Kidney (tissue), 14 donors: ENCODE data around the gene RBMS1. TPM values are rescaled to one million over a fixed set of nuclear protein-coding genes. Genes with fewer than 3 reads are reported as not detected.

Experiments used
- DNase-seq, 5 donors: peaks; one replicate each; pipeline ENCODE4 v3.0.0-alpha.2; 2013 to 2020
- FAIRE-seq: peaks from 2 replicates; lab custom pipeline; 2012; peaks lifted over from hg19 to GRCh38; lab: Jason Lieb, UNC
- H3K27ac ChIP-seq, 2 donors: one replicate each; pipeline ENCODE4 v1.7.0; 2013; ENCODE audit warnings: low read depth in 2 of 2, low read length in 2 of 2, inconsistent platforms in 1 of 2
- H3K27me3 ChIP-seq: one replicate; pipeline ENCODE4 v1.7.1; 2013; ENCODE audit warnings: low read length, inconsistent platforms; ENCODE audit not compliant: control insufficient read depth, insufficient read depth
- H3K36me3 ChIP-seq, 3 donors: one replicate each; pipeline versions ENCODE4 v1.7.0 to v1.7.1; 2013; ENCODE audit warnings: low read length in 3 of 3, control low read depth in 1 of 3, inconsistent platforms in 1 of 3; ENCODE audit not compliant: insufficient read depth in 3 of 3, control insufficient read depth in 2 of 3
- H3K4me1 ChIP-seq, 3 donors: one replicate each; pipeline versions ENCODE4 v1.7.0 to v1.7.1; 2013; ENCODE audit warnings: low read length in 3 of 3, inconsistent platforms in 1 of 3, low read depth in 1 of 3; ENCODE audit not compliant: control insufficient read depth in 2 of 3, insufficient read depth in 2 of 3
- H3K4me3 ChIP-seq, 3 donors: one replicate each; pipeline versions ENCODE4 v1.7.0 to v1.8.1; 2013; ENCODE audit warnings: low read length in 3 of 3, control low read depth in 1 of 3, inconsistent platforms in 1 of 3
- H3K9ac ChIP-seq, 3 donors: one replicate each; pipeline versions ENCODE4 v1.7.0 to v1.7.1; 2013; ENCODE audit warnings: low read length in 3 of 3, control low read depth in 1 of 3, inconsistent platforms in 1 of 3
- H3K9me3 ChIP-seq, 3 donors: one replicate each; pipeline versions ENCODE4 v1.7.0 to v1.7.1; 2013; ENCODE audit warnings: low read length in 3 of 3, control low read depth in 1 of 3, inconsistent platforms in 1 of 3; ENCODE audit not compliant: control insufficient read depth in 2 of 3, insufficient read depth in 1 of 3
- CTCF ChIP-seq: IDR thresholded peaks from 3 replicates; pipeline ENCODE4 v1.5.1; 2012; ENCODE audit warnings: mild to moderate bottlenecking, moderate library complexity, borderline replicate concordance; ENCODE audit not compliant: insufficient read depth; ENCODE audit errors: extremely low read depth
- intact Hi-C: fragments of 100-400 bp; cut with DNase I; formaldehyde crosslinking; loops from one replicate; pipeline ENCODE4 v1.11.1; 2022
- polyA plus RNA-seq: library from polyadenylated mRNA; stranded (reverse); fragments of 350-450 nt; fragmentation: Illumina TruSeq; extraction: RNeasy Lipid Tissue Mini Kit (QIAGEN cat#74804); gene quantifications from one replicate; pipeline ENCODE4 v1.2.3, GENCODE V29; 2014; ENCODE audit warnings: low read depth, low replicate concordance; ENCODE audit not compliant: insufficient read depth
- total RNA-seq: library from RNA; stranded (reverse); fragmentation: NEBNext Ultra II Directional; extraction: Animal tissue kit (Norgen Biotek cat#: 25700); gene quantifications from one replicate; pipeline ENCODE4 v1.2.1, GENCODE V29; 2021
- donor health status: control.
- donor health status: control.
- donor health status: control.
- donor health status: control.
- donor health status: control.
- donor health status: DM: yes; HTN: yes; CAD: no.
- donor health status: Normal renal cell carcinoma (clear cell type).

RBMS1 gene
- total and polyA plus RNA-seq, 2 donors from 2014 or later = 25.6 to 94.8 TPM

DNA sequence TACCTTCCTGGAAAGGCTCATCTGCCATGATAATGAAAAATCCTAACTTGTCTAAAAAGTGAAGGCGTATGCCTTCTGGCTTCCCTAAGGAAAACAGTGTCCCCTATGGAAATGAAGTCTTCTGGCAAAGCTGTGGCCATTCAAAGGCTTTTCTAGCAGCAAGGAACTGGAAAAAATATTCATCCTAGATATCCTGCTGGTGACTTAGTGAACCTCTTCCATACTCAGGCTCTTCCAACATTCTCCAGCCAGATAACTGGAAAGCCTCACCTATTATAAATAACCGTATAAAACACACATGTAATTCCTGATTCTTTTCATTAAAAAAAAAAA, 84.7 kb downstream of the RBMS1 start:
- Histone ChIP-seq H3K9ac (no peak overlapping the region), H3K4me1 (peaks cover 0 to 19% (median 8%) of the 10 kb centered on the region in 3 donors)
- intact Hi-C loops = no loop called here

GRCh38 chr2:160408173-160408958, 85.2 kb downstream of the RBMS1 start:
- Histone ChIP-seq H3K9me3 (no peaks in the 10 kb centered on the region), H3K4me3 (peak overlapping the region in 2 of 3 donors; percentile 36 to 56), H3K27ac (peak overlapping the region; percentile 43 to 53), H3K9ac (peak overlapping the region in 2 of 3 donors; percentile 6 to 65), H3K36me3 (no peaks in the 10 kb centered on the region), H3K4me1 (peaks cover 1 to 21% (median 11%) of the 10 kb centered on the region in 3 donors), H3K27me3 (no peaks in the 10 kb centered on the region)
- no peak for FAIRE-seq
- peak in 3 of 5 donors; percentile 50 to 73 (median 67) for DNase-seq
- no peak for TF ChIP-seq CTCF
- intact Hi-C loops = no loop called here

More for the DNA sequence above, 84.7 kb downstream of the RBMS1 start:
- FAIRE-seq = no peak
- no peak for TF ChIP-seq CTCF
- H3K27me3 ChIP-seq = no peaks in the 10 kb centered on the region
- no peaks in the 10 kb centered on the region for H3K9me3 ChIP-seq
- no peaks in the 10 kb centered on the region for H3K36me3 ChIP-seq
- peak overlapping the region in 1 of 3 donors; percentile 56 for H3K4me3 ChIP-seq
- H3K27ac ChIP-seq = no peak overlapping the region
- DNase-seq = no peak

DNA sequence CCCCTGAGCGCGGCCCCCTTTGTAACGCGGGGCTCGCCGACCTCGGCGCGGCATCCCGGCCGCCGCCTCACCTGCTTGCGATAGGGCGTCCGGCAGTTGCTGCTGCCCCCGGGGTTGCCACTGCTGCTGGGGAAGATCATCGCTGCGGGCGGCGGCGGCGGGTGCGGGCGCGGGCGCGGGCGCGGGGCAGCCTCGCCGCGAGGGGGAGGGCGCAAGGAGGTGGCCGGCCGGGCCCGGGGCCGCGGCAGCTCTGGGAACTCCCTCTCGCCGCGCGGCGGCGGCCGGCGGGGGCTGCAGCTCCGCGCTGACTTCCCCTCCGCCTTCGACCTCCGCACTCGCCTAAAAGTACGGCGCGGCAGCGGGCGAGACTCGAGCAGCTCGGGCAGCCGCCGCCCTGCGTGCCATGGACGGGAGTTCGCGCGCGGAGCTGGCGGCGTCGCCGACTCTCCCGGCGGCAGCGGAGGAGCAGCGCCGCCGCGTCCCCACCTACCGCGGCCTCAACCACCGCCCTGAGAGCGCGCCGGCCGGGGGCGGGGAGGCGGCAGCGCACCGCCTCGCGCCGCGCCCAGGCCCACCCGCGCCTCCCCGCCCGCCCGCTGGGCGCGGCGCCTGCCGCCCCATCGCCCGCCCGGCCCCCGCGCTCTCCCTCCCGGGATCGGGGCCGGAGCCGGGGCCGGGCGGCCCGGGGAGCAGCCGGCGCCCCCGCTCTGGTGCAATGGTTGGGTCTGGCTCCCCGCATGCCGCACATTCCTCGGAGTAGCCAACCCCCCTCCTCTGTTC, 86.0 kb downstream of the RBMS1 start:
- no peak for FAIRE-seq
- peak; percentile 66 to 87 (median 77) for DNase-seq
- Histone ChIP-seq H3K9ac (peak overlapping the region in 2 of 3 donors; percentile 6 to 65), H3K9me3 (no peaks in the 10 kb centered on the region), H3K27ac (peak overlapping the region; percentile 77 to 84), H3K27me3 (no peaks in the 10 kb centered on the region), H3K4me3 (peak overlapping the region; percentile 36 to 71 (median 52)), H3K36me3 (no peaks in the 10 kb centered on the region), H3K4me1 (peaks cover 4 to 23% (median 12%) of the 10 kb centered on the region in 3 donors)
- no peak for TF ChIP-seq CTCF
- intact Hi-C loops = no loop called here
